GM19099 (cell line): Measurements from ENCODE around the gene ZDHHC8.

Source experiments
- POLR2A ChIP-seq: IDR thresholded peaks from 3 replicates; pipeline ENCODE4 v1.6.1; 2011; ENCODE audit warnings: low read depth; ENCODE audit not compliant: insufficient read length; ENCODE audit errors: extremely low read depth

ZDHHC8 gene

DNA sequence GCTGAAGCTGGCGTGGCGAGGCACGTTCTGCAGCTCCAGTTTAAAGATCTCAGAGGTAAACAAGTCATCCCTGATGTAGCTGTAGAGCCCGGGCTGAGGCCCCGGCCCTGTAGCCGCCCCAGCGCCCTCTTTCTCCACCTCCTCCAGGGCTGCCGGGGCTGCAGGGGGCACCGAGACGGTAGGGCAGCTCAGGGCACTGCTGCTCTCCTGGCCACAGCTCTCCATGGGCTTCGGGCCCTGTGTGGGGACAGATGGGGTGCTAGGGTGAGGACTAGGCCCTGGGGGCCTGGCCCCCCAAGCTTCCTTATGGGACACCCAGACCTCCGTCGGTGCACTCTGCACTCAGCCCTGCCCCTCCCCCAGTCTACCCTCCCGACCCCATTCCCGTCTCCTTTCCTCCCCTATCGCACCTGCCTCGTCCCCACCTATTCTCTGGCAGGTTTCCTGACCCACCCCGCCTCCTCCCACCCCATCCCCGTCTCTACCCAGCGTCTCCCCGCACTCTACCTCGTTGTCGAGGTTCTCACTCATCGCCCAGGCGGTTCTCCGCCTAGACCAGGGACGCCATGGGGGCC lies 15.1 kb upstream of the ZDHHC8 start:
- TF ChIP-seq POLR2A, result no peak

DNA sequence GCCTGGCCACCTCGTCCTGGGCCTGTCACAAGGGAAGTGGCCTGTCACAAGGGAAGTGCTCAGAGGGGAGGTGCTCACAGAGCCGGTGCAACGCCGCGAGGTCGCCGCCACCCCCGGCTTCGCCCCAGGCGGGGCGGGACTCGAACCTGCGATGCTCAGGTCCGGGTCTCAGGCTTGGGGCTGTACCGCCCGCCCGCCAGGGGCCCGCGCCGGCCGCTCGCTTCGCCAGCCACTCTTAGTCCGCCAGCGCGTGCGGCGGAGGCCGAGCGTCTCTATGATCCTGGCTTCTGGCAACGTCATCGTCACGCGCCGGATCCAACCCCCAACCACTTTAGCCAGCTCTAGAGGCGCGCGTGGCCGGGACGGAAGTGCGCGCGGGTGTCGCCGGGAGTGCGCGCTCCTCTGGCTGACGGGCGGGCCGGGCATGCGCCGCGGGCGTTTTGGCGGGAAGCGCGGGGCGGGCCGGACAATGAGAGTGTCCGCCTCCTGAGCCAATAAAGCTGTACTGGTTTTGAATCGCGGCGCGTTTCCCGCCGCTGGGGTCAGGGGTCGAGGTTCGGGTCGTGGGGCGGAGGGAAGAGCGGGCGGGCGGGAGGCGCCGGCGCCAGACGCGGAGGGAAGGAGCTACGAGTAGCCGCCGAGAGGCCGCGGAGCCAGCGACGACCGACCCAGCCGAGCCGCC lies 14.5 kb upstream of the ZDHHC8 start, which contains the start of gene TRMT2A:
Gene TRMT2A, minus strand, starts transcription at position 276 of the 682 bp plus-strand sequence. CDS start 320 bp downstream, outside the sequence.
- peak; percentile 62 for TF ChIP-seq POLR2A

DNA sequence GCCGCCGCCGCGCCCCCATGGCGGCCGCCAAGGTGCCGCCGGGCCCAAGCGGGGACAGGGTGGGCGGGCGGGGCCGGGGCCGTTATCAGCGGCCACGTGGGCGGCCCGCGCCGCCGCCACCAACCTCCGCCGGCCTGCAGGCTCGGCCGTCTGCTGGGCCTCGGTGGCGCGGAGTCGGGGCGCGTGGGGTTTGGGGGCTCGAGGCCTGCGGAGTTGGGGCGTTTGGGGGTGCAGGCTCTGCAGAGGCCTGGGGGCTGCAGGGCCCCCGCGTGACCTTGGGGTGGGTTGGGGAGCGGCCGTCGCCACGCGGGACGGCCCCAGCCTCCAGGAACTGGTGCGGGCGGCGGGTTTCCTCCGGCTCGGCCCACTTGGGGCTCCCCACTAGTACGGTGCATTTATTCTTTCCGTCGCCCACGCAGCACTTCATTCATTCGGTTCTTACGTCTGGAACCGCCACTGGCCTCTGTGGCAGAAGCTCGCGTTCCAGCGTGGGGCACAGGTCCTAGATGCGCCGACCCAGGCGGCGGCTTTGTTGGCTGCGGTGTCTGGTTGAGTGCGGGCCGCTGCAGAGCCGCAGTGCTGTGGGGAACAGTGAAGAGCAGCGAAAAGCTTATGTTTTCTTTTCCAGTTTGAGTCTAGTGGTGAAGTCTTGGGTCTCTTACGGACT lies 13.8 kb upstream of the ZDHHC8 start:
- peak; percentile 10 for TF ChIP-seq POLR2A

DNA sequence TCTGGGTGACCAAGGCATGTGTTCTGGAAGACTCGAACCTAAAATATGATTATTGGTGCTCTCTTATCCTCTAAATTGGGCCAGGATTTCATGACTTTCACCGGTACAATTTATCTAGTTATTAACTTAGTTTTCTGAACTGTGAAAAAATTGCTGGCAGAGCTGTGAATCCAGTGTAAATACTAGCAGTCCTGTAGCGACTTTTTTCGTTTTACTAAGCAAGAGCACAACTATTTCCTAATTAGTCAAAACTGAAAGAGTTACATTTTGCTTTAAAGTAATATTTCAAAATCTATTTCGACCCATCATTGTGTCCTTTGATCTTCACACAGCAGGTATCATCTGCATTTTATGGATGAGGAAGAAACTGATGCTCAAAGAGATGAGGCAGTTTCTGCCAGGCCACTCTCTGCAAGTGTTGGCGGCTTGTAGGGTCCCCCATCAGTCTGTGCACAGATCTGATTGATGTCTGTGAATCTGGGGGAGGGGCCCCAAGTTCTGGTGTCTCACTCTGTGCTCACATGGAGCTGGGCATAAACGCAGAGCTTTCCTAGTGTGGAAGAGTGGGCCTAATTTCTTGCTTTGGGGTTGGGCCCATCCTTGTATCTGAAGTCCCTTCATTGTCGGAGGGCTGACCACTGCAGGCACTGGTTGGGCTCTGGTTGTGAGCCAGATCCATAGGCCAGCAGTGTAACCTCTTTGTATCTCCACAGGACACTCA lies 13.1 kb upstream of the ZDHHC8 start:
- TF ChIP-seq POLR2A, result no peak

DNA sequence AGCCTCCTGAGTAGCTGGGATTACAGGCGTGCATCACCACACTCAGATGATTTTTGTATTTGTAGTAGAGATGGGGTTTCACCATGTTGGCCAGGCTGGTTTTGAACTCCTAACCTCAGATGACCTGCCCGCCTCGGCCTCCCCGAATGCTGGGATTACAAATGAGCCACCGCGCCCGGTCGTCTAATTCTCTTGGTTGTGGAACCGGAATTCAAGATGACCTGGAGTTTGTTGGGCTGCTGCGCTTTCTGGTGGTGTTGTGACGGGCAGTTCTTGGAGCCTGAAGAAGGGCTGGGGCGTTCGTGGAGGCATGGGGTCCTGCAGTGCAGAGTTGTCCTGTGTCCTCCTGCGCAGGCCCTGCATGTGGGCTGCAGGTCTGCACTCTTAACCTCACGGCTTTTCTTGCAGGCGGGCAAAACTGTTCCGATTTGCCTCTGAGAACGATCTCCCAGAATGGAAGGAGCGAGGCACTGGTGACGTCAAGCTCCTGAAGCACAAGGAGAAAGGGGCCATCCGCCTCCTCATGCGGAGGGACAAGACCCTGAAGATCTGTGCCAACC lies 9.7 kb upstream of the ZDHHC8 start:
- TF ChIP-seq POLR2A, result no peak

DNA sequence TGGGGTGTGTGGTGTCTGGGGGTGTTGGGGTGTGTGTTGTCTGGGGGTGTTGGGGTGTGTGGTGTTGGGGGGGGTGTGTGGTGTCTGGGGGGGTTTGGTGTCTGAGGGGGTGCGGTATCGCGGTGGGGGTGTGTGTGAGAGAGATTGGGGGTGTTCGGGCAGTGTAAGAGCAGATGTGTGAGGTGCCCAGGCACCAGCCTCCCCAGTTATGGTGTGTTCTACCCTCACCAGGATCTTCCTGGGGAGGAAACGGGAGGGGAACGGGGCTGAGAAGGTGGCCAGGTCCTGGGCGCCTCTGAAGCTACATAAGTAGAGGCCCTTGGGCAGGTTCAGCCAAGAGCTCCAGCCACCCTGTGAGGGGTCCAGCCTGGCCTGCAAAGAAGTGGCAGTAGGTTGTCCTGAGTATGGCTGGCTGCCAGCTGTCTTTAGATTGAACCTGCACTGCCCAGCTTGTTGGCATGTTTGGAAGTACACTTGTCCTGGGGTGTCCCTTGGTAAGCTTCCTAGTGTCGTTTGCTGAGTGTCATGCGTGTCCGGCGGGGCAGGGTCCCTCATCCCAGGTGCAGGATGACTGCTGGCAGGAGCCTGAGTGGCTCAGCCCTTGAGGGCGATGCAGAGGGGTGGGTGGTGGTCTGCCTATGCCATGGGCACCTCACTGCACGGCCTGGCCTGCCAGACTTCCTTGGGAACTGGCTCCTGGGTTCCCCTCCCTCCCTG lies 8.1 kb upstream of the ZDHHC8 start:
- no peak for TF ChIP-seq POLR2A

DNA sequence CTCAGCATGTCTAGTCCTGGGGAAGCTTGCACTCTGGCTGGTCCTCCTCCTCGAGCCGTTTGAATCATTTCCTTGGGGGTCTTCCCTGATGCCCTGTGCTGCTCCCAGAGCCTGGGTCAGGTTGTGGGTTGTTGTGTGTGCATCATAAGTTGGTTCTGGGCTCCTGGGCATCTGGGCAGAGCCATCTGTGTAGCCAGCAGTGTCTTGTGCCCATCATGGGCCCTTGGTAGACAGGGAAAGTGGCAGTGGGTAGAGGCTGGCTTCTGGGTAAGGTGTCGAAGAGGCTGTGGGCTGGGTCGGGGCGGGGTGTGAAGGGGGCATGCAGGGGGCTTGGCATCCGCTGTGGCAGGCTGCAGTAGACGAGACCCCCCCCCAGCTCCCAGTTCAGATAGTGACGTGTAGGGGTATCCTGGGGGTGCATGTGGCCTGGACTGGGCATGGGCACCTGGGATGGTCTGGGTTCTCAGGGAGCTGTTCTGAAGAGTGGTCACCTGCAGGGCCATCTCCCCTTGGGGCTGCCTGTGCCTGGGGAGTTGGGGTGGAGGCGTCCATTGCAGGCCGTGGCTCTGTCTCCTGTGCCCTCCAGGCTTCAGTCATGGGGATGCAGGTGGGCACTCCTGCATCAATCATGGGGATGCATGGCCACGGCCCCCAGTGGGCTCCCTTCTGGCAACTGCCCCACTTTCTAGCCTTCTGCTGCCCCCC lies 7.4 kb upstream of the ZDHHC8 start:
- TF ChIP-seq POLR2A, result no peak

DNA sequence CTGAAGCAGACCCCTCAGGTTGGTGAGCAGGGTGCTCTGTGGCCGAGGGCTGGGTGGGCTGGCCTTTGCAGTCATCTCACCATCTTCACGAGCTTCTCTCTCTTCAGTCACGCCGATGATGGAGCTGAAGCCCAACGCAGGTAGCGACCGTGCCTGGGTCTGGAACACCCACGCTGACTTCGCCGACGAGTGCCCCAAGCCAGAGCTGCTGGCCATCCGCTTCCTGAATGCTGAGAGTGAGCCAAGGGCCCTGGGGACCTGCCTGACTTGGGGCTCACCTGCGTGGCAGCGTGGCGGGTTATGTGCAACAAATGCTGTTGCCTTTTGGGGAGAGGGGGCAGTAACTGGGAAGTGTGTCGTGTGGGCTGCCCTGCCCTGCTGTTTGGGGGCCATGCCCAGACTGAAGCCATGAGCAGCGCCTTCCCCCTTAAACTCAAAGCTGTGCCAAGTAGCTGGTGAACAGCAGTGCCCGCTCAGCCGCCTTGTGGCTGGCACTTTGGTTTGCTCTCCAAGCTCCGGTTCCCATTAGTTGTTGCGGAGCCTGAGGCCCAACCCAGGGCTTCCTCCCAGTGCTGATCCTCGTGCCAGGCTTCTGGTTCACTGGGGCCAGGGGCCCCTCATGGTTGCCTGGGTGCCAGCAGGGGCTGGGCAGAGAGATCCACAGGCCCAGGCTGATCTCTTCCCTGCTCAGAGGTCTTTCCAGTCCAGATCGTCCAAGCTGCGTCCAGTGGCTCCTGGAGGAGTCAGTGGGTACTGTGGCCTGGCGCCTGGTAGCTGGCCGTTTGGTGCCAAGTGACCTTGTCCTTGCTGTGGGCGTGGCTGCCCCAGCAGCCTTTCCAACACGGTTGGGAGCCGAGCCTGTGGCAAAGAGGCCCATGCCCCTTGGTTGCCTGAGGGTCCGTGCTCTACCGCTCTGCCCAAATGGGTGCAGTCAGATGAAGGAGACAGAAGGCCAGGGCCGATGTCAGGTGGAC lies 6.1 kb upstream of the ZDHHC8 start:
- no peak for TF ChIP-seq POLR2A

DNA sequence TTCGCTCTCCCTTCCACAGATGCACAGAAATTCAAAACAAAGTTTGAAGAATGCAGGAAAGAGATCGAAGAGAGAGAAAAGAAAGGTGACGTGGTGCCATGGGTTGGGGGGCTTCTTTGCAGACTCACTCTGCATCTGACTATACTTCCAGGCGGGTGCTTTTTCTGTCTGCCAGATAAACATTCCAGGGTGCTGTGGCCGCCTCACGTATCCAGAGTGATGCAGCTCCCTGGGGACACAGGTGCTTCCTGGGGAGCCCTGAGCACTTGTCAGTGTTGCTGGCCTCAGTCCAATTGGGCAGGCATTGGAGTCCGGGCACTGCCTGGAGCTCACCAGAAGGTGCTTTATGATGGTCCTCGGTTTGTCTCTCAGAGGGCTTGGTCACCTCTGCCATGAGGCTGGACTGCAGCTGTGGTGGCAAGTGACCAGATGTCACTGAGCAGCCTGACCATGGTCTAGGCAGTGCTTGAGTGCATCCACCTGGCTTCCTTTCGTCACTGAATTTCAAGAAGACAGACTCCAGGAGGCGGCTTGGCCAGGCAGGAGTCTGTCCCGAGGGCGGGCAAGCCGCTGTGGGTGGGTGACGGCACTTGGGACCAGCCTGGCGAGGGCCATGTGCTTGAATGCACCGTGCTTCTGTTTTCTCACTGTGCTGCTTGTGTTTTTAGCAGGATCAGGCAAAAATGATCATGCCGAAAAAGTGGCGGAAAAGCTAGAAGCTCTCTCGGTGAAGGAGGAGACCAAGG lies 5.1 kb upstream of the ZDHHC8 start:
- TF ChIP-seq POLR2A, result no peak

DNA sequence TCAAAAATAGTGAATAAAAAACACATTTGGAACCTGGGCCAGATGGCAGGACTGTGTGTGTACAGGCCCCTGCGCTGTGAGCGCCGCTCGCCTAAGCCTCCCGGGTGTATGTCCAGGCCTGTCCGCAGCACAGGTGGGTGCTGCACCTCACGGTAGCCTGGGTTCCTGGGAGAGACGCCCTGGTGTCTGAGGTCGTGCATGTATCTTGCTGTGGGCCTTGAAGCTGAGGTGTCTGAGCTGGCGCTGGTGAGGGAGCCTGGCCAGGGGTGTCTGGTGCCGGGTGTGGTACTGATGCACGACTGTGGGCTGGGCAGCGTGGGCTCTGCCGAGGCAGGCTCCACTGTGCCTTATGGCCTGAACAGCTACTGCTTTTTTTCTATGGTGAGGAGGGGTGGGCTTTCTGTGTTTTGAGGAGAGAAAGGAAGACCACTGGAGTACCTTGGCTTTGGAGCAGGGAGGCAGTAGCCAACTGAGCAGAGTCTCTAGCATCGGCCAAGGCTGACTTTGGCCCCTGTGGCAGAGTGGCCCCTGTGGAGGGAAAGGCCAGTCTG lies 4.2 kb upstream of the ZDHHC8 start:
- TF ChIP-seq POLR2A, result no peak

DNA sequence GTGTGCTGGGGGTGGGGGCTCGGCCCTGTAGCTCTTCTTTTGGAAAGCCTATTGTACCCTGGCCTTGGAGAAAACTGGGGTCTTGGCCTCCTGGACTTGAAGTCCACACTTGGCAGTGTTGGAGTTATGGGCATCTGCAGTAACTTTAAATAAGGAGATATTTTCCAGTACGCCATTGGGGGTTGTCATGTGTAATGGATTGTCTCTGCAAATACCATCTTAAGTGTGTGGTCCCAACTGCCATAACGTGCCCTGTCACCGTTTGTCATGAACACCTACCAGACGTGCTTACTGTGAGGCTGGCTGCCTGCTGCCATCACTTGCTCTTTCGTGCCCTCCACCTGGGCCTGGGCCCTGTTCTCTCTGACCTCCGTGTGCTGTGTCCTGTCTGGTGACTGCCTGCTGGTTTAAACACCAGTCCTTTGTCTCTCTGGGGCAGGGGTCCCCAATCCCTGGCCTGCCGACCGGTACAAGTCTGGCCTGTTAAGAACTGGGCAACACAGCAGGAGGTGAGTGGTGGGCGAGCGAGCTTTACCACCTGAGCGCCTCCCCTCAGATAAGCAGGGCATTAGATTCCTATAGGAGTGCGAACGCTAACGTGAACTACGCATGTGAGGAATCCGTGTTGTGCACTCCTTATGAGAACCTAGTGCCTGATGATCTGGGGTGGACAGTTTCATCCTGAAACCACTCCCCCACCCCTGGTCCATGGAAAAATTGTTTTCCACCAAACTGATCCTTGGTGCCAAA lies 3.6 kb upstream of the ZDHHC8 start:
- no peak for TF ChIP-seq POLR2A

DNA sequence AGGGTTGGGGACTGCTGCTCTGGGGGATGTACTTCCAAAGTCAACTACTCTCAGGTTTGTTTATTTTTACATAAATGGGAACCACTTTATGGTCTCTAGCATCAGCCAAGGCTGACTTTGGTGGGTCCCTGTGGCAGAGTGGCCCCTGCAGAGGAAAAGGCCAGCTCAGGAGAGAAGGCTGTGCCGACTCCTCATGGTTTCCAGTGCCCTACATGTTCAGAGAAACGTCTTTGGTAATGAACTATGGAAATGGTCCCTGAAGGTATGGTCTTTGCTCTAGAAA lies 3.0 kb upstream of the ZDHHC8 start:
- no peak for TF ChIP-seq POLR2A
